GM19463 (cell line): ENCODE data around the gene NTM.

ENCODE experiments used
- ATAC-seq: cut with Tn5 transposase; IDR thresholded peaks from one replicate; pipeline ENCODE4 v1.9.1; 2021; ENCODE audit warnings: mild to moderate bottlenecking, moderate library complexity; ENCODE audit not compliant: unreplicated experiment

Gene NTM

DNA sequence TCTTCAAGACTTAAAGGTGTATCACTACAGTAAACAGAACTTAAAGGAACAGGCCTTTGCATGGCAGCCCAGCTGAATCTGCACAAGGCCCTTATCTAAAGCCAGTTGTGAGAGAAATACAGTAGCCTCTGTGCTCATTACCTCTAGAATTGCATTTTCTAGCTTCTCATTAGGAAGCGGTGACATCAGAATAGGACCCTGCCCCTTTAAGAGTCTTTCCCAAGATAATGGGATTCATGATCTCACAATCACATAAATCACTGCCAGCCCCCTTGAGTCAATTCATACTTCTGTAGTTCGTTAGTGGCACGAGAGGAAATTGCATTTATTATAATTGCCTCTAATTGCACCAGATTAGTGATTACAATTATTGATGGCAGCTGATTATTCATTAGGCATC lies 170.3 kb downstream of the NTM start:
- no peak for ATAC-seq

- no peak for ATAC-seq
These were observed 173.1 kb downstream of the NTM start for GRCh38 chr11:131543389-131544025.

DNA sequence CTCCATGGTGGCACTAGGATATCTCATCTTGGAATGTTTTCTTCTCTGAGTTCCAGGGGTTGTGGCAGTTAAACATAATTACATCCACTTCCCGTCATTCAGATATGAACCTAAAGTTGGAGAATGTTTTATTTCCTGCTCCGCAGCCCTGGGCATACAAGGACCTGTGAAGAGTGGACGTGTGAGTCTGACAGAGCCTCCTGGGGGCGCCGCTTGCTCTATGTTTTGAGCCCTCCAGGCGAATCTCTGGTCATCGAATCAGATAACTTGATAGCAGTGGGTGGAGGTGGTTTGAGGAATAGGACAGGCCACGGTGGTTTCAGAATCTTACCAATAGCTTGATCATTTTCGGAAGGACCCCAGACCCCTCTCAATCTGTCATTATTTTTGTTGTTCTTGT lies 174.2 kb downstream of the NTM start:
- ATAC-seq, result no peak

GRCh38 chr11:131546218-131546895 lies 175.9 kb downstream of the NTM start:
- ATAC-seq, result no peak

DNA sequence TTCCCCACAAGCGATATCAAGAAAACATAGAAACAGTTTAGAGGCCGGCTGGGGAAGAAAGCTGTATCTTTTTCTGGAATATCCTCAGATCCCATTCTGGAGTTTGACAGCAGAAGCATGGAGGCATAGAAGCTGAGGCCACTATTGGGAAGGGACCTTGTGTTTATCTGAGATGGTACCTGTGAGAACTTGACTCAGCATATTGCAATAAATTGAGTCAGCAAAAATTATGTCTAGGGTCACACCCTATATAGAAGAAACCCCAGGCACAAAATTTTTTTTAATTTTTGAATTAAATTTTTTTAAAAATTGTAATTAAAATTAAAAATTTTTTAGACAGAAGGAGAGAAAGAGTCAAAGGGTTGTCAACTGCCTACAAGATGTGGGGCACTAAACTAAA lies 178.7 kb downstream of the NTM start:
- no peak for ATAC-seq

- ATAC-seq, result no peak
These were observed 179.4 kb downstream of the NTM start for GRCh38 chr11:131549770-131550169.

GRCh38 chr11:131560287-131560686 lies 189.9 kb downstream of the NTM start:
- ATAC-seq, result no peak

- no peak for ATAC-seq
These were observed 191.1 kb downstream of the NTM start for GRCh38 chr11:131561501-131561900.

DNA sequence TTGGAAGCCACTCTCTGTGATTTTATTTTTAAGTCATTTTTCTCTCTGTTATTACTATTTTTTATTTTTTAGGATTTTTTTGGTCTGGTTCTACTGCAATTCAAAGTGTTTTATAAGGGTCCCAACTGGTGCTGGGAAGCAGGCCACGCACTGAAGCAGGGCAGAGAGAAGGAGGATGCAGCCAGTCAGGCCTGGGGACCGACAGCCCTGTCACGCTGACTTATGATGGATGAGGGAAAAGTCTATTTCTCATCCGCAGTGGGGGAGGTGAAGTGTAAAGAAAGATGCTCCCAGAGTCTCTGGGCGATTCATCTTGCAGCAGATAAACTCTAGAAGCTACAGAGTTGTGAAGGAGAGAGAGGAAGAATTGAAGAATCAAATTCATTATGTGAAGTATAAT lies 191.6 kb downstream of the NTM start:
- no peak for ATAC-seq

DNA sequence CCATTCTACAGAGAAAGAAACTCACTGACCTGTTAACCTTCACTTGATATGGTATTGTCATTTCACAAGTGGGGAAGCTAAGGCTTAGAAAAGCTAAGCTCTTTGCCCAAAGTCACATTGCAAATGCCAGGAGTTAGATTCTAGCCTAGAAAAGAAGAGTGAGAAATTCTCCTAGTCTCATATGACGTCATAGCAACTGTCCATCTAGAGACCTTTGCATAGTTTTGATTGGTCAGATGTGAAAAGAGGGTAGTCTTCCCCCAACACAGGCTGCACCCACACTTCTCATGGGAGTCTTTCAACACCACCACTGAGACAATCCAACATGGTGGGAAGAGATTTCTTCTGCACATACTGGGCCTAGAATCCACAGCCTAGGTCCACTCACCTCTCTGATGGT lies 197.9 kb downstream of the NTM start:
- no peak for ATAC-seq

DNA sequence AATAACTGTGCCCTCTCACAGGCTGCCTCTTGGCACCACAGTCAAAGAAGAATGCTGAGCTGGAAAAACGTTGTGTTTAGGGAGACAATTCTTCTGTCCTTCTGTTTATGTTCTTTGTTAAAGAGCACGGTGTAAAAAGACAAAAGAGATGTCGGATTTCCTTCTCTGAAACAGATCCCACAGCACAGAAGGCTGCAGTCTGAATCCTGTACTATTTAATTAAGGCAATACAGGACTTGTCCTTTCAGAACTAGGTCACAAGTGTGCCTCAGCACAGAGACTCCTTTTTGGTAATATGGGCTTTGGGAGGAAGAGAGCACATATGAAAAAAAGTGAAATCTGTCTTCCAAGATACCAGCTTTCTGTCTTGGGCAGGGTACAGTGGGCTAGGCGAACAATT lies 201.2 kb downstream of the NTM start:
- ATAC-seq, result no peak

- ATAC-seq, result no peak
These were observed 202.0 kb downstream of the NTM start for GRCh38 chr11:131572423-131572822.

DNA sequence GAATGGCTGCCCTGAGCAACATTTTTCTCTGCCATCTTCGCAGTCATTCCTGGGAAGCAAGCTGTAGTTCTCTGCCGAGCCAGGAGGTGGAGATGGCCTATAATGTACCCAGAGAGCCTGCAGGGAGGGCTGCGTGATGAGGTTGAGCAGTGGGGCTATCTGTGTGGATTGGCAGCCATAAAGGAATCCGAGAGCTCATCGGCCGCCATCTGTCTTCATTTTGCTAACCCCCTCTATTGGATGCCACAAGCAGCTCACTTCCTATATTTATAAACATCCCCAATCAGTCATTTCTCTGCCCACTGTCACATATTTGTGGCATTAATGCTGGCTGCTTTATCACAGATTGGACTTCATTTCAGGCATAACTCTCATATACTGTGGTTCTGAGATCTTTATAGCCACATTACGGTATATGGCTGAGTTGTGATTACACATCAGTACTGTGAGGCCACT lies 209.5 kb downstream of the NTM start:
- no peak for ATAC-seq

DNA sequence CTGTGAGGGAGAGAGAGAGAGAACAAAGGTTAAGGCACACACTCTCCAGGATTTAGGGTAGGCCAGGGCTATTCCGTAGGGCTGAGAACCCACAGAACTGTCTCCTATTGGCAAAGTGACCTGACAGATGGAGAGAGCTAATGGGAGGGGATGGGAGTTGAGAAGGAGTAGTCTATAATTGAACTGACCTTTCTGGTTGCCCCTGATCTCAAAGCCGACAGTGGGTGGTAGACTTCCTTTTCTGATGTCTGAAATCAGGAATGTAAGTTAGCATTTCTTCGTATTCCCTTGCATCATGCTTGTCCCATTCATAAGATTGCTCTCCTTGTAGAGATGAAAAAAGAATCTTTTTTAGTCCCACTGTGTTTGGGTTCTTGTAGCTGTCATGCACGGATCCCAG lies 210.1 kb downstream of the NTM start:
- ATAC-seq, result no peak

DNA sequence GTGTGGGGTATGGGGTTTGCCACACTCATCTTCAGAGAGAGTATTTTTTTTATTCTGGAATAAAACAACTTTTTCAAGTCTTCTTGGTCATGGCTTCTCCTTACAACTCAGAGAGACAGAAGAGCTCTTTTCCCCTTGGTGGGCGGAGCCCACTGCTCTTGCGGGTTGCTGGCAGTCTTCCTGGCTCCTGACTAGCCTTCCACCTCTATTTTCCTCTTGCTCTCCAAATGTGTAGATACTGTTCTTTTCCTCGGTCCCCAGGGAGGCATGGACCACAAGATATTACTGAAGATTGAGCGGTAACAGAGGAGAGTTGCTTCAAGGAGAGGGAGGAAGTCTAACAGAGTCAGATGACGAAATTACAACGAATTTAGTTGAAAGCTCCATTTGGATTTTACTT lies 210.6 kb downstream of the NTM start:
- ATAC-seq, result no peak

DNA sequence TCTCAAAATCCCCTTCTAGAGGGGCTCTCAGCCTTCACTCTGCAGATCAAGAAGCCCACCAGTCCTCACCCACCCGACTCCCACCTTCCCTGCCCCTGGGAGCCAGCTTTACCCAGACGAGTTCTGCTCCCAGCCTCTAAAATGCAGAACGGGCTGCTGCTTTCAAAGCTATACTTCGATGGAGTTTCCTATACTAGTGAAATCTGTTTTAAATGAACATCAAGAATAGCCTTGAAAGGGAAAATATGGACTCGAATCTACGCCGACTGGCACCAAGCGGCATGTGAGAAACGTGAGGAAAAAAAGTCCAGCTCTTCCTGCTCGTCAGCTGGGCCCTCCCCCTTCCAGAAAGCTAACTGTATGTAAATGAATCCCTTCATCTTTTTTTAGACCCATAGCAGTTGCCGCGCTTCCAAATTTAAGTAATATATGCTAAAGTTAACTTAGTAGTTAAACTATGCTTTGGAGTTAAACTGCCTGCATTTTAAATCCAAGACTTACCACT lies 211.7 kb downstream of the NTM start:
- ATAC-seq, result no peak

GRCh38 chr11:131583421-131583820 lies 213.0 kb downstream of the NTM start:
- ATAC-seq, result no peak

DNA sequence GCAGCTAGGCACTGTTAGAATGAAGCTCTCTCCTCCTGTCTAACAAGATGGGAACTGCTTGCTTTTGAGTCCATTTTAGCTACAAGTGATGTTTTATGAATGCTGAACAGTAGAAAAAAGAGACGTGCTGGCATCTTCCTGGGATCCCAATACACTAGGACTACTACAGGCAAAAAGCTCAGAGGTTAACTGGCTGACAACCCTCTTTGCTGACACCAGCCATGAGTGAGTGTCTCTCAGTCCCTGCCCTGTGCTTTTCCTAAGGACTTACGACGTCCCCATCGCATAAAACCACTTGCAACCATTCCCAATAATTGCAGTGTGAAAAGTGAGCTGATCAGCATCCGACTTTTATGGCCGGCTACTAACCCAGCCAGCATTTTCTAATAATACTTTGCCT lies 213.5 kb downstream of the NTM start:
- ATAC-seq, result no peak

DNA sequence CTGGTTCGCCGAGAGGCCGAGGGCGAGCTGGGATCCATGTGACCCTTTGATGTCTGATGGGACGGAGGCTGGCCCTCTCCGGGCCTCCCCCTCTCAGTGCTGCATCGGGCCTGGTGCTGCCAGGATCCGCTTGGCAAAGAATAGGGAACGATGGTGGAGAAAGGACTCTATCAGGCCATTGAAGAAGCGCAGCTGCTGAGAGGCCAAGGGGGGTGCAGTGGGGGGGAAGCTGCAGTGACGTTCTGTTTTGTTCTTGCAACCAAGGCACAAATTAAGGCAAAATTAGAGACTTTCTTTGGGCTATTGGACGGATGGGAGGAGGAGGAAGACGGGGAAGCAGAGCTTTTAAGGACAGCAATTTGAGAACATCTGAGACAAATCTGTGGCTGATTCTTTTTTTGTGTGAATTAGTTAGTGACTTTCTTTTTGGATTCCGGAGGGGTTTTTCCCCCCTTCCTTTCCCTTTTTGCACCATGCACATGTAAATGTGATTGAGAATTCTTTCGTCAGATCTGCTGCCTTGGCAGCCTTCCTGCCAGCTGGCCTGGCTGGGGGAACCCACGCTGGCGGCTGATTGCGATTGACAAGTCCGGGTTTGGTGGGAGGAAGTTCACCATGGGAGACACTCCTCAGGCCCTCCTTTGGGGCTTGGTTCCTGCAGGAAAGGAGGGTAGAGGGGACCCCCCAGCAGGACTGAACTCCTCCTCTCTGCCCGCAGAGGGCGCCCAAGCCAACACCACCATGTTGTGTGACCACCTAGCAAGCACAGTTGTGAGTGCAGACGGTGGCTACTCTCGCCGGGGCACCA lies 214.6 kb downstream of the NTM start:
- ATAC-seq, result no peak

DNA sequence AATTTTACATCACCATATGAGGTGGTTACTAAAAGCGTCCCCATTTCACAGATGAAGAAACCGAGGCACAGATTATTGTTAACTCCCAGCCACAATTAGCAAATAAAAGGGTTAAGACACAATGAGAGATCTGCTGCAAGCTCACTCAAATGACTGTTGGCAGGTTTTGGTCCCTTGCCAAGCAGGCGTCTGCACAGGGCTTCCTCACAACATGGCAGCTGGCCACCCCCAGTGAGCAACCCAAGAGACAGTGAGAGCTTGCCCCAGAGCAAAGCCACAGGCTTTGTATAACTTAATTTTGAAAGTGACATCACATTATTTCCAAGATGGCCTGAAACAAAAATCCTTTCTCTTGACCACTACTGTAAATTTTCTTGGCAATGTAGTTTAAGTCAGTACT lies 217.6 kb downstream of the NTM start:
- ATAC-seq, result no peak

- ATAC-seq, result no peak
These were observed 220.6 kb downstream of the NTM start for GRCh38 chr11:131591051-131591461.

GRCh38 chr11:131592152-131592551 lies 221.7 kb downstream of the NTM start:
- ATAC-seq, result no peak
